Transverse colon (tissue), 4 donors: Measurements from ENCODE around the gene SPACA4.

Experiments used
- POLR2A ChIP-seq: fragments of 450-650 bp; IDR thresholded peaks from one replicate; pipeline ENCODE4 v1.6.1; 2016; ENCODE audit warnings: antibody characterized with exemption, mild to moderate bottlenecking, moderate library complexity
- POLR2AphosphoS5 ChIP-seq, 3 donors: sonication (generic); formaldehyde crosslinking; IDR thresholded peaks; one replicate each; pipeline ENCODE4 v1.6.1; 2016; ENCODE audit warnings: antibody characterized with exemption in 3 of 3
- TF ChIP-seq, protein P1 (sequence below), 5 experiments: fragments of 200-600 bp in 3 of 5; fragments of 450-650 bp in 2 of 5; sonication (generic) in 3 of 5; IDR thresholded peaks; 1 replicate in 2 of 5; 2 replicates in 3 of 5; pipeline ENCODE4 v1.5.1; 2016 to 2017; ENCODE audit warnings: antibody characterized with exemption in 5 of 5, inconsistent platforms in 3 of 5, mild to moderate bottlenecking in 2 of 5, moderate library complexity in 1 of 5

DNA sequence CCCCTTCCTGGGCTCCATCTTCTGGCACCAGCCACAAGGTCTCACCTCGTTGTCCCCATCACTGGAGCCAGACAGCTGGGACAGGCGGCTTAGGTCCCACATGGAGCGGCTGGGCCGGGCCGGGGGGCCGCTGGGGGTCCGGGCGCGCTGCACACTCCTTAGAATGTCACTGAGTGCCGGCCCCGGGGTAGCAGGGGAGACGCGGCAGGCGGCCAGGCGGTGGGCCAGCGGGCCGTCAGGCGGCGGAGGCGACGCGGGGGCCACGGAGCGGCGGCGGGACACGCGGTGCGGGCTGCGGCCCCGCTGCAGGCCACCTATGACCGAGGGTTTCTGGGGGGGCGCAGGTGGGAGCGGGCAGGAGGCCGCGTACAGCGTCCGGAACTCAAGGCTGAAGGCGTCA is 3.1 kb upstream of the SPACA4 start:
- TF ChIP-seq POLR2A = no peak
- TF ChIP-seq, protein P1, sequence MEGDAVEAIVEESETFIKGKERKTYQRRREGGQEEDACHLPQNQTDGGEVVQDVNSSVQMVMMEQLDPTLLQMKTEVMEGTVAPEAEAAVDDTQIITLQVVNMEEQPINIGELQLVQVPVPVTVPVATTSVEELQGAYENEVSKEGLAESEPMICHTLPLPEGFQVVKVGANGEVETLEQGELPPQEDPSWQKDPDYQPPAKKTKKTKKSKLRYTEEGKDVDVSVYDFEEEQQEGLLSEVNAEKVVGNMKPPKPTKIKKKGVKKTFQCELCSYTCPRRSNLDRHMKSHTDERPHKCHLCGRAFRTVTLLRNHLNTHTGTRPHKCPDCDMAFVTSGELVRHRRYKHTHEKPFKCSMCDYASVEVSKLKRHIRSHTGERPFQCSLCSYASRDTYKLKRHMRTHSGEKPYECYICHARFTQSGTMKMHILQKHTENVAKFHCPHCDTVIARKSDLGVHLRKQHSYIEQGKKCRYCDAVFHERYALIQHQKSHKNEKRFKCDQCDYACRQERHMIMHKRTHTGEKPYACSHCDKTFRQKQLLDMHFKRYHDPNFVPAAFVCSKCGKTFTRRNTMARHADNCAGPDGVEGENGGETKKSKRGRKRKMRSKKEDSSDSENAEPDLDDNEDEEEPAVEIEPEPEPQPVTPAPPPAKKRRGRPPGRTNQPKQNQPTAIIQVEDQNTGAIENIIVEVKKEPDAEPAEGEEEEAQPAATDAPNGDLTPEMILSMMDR (IDR thresholded peaks at IDR 0.05) = no peak
- no peak for TF ChIP-seq POLR2AphosphoS5 (IDR thresholded peaks at IDR 0.05)
